IMR-90 (cell line): Measurements from ENCODE around the gene ADARB2. TPM values are rescaled to one million over a fixed set of nuclear protein-coding genes. Genes with fewer than 3 reads are reported as not detected.

Source experiments
- ATAC-seq: fragments of 200-7000 bp; cut with Tn5 transposase; 2 replicates; pipeline ENCODE4 v1.9.1; 2020; ENCODE audit warnings: low read depth, mild to moderate bottlenecking, moderate library complexity
- BruUV-seq: library from RNA; stranded (reverse); fragments of 400-500 nt; replicated peaks from 2 replicates; lab custom pipeline; 2021; lab: Mats Ljungman, UMichigan
- CTCF ChIA-PET: fragments of 300-600 bp; formaldehyde crosslinking; extraction: SDS; loops from one replicate; lab custom pipeline; 2021; ENCODE audit warnings: antibody characterized with exemption; lab: Yijun Ruan, JAX
- POLR2A ChIA-PET: fragments of 300-600 bp; sonication (Branson Sonifier 250); formaldehyde crosslinking; loops from one replicate; lab custom pipeline; 2022; ENCODE audit warnings: antibody characterized with exemption; ENCODE audit not compliant: unreplicated experiment; lab: Charles Lee
- DNase-seq: peaks from one replicate; pipeline ENCODE4 v3.0.0; 2013
- H2AFZ ChIP-seq: replicated peaks from 2 replicates; pipeline ENCODE3; 2013; ENCODE audit warnings: low read length, mild to moderate bottlenecking; ENCODE audit not compliant: poor library complexity
- H2AK5ac ChIP-seq: 2 replicates; pipeline ENCODE4 v1.6.1; 2013; ENCODE audit warnings: low read depth, low read length, inconsistent platforms
- H2AK9ac ChIP-seq: replicated peaks from 2 replicates; pipeline ENCODE3; 2013; ENCODE audit warnings: mild to moderate bottlenecking, low read depth, low read length, moderate library complexity; ENCODE audit not compliant: poor library complexity
- H2BK120ac ChIP-seq: 2 replicates; pipeline ENCODE4 v1.6.1; 2013; ENCODE audit warnings: low read depth, low read length, inconsistent platforms
- H2BK15ac ChIP-seq: 3 replicates; pipeline ENCODE4 v1.6.1; 2013; ENCODE audit warnings: low read depth, low read length, inconsistent platforms
- H2BK20ac ChIP-seq: 2 replicates; pipeline ENCODE4 v1.6.1; 2013; ENCODE audit warnings: low read depth, mild to moderate bottlenecking, inconsistent platforms, low read length, moderate library complexity
- H2BK5ac ChIP-seq: 2 replicates; pipeline ENCODE4 v1.6.1; 2013; ENCODE audit warnings: mild to moderate bottlenecking, low read depth, low read length, inconsistent platforms; ENCODE audit not compliant: poor library complexity, severe bottlenecking
- H3K14ac ChIP-seq: replicated peaks from 2 replicates; pipeline ENCODE4 v1.6.1; 2013; ENCODE audit warnings: low read depth, low read length, inconsistent platforms
- H3K18ac ChIP-seq: 2 replicates; pipeline ENCODE4 v1.6.1; 2013; ENCODE audit warnings: low read depth, low read length, control low read depth
- H3K23ac ChIP-seq: 2 replicates; pipeline ENCODE4 v1.6.1; 2013; ENCODE audit warnings: low read depth, low read length, inconsistent platforms
- H3K27ac ChIP-seq: 2 replicates; pipeline ENCODE4 v1.5.1; 2013; ENCODE audit warnings: mild to moderate bottlenecking, control low read depth, low read length; ENCODE audit not compliant: insufficient read depth
- H3K27me3 ChIP-seq: 2 replicates; pipeline ENCODE4 v1.6.1; 2013; ENCODE audit warnings: low read length; ENCODE audit not compliant: control insufficient read depth, insufficient read depth
- H3K36me3 ChIP-seq: 2 replicates; pipeline ENCODE4 v1.6.1; 2013; ENCODE audit warnings: low read length, mixed read lengths; ENCODE audit not compliant: control insufficient read depth, insufficient read depth
- H3K4ac ChIP-seq: 2 replicates; pipeline ENCODE4 v1.6.1; 2013; ENCODE audit warnings: low read depth, low read length, inconsistent platforms
- H3K4me1 ChIP-seq: 2 replicates; pipeline ENCODE4 v1.6.1; 2013; ENCODE audit warnings: low read length, mixed read lengths; ENCODE audit not compliant: control insufficient read depth, insufficient read depth
- H3K4me2 ChIP-seq: 2 replicates; pipeline ENCODE4 v1.6.1; 2013; ENCODE audit warnings: low read depth, mild to moderate bottlenecking, control low read depth, low read length, moderate library complexity
- H3K4me3 ChIP-seq: 2 replicates; pipeline ENCODE4 v1.5.1; 2013; ENCODE audit warnings: low read depth, mild to moderate bottlenecking, control low read depth, low read length, moderate library complexity; ENCODE audit not compliant: insufficient read depth
- H3K56ac ChIP-seq: 2 replicates; pipeline ENCODE4 v1.6.1; 2013; ENCODE audit warnings: low read length, inconsistent platforms; ENCODE audit not compliant: insufficient read depth; ENCODE audit errors: extremely low read depth
- H3K79me1 ChIP-seq, 2 experiments: 2 replicates each; pipeline ENCODE4 v1.6.1; 2013; ENCODE audit warnings: low read length in 2 of 2, inconsistent platforms in 1 of 2, low read depth in 1 of 2
- H3K9ac ChIP-seq: 2 replicates; pipeline ENCODE4 v1.6.1; 2013; ENCODE audit warnings: low read depth, low read length, control low read depth
- H3K9me1 ChIP-seq: 2 replicates; pipeline ENCODE4 v1.6.1; 2013; ENCODE audit warnings: low read length, inconsistent platforms; ENCODE audit not compliant: insufficient read depth
- H3K9me3 ChIP-seq: 2 replicates; pipeline ENCODE4 v1.6.1; 2013; ENCODE audit warnings: low read length; ENCODE audit not compliant: control insufficient read depth, insufficient read depth
- H4K20me1 ChIP-seq: 2 replicates; pipeline ENCODE4 v1.6.1; 2013; ENCODE audit warnings: low read length, inconsistent platforms; ENCODE audit not compliant: insufficient read depth
- H4K5ac ChIP-seq: 2 replicates; pipeline ENCODE4 v1.6.1; 2013; ENCODE audit warnings: mild to moderate bottlenecking, low read depth, low read length, control low read depth
- H4K8ac ChIP-seq, 2 experiments: 2 replicates each; pipeline ENCODE4 v1.6.1; 2013; ENCODE audit warnings: low read depth in 2 of 2, low read length in 2 of 2, control low read depth in 1 of 2, inconsistent platforms in 1 of 2
- H4K91ac ChIP-seq: 2 replicates; pipeline ENCODE4 v1.6.1; 2013; ENCODE audit warnings: low read depth, low read length, inconsistent platforms; ENCODE audit not compliant: insufficient read depth
- BHLHE40 ChIP-seq: fragments of 150-350 bp; IDR thresholded peaks from 2 replicates; pipeline ENCODE4 v1.6.1; 2016; ENCODE audit warnings: mild to moderate bottlenecking, low read depth, low read length
- CEBPB ChIP-seq: IDR thresholded peaks from 2 replicates; pipeline ENCODE4 v1.6.1; 2012; ENCODE audit warnings: low read depth, low read length, improper control_type of control experiment
- CHD1 ChIP-seq: IDR thresholded peaks from 2 replicates; pipeline ENCODE4 v1.6.1; 2012; ENCODE audit warnings: low read depth, low read length, improper control_type of control experiment
- CTCF ChIP-seq: conservative IDR thresholded peaks from 2 replicates; pipeline ENCODE4 v1.5.1; 2012; ENCODE audit warnings: mild to moderate bottlenecking, low read depth, low read length, improper control_type of control experiment
- FOS ChIP-seq: fragments of 150-350 bp; IDR thresholded peaks from 2 replicates; pipeline ENCODE4 v1.6.1; 2016; ENCODE audit warnings: low read depth, low read length
- MAFK ChIP-seq: IDR thresholded peaks from 2 replicates; pipeline ENCODE4 v1.6.1; 2012; ENCODE audit warnings: low read depth, low read length, improper control_type of control experiment
- MAZ ChIP-seq: IDR thresholded peaks from 2 replicates; pipeline ENCODE4 v1.6.1; 2012; ENCODE audit warnings: low read depth, mild to moderate bottlenecking, low read length, improper control_type of control experiment, moderate library complexity, borderline replicate concordance
- MXI1 ChIP-seq: IDR thresholded peaks from 2 replicates; pipeline ENCODE4 v1.6.1; 2012; ENCODE audit warnings: low read depth, mild to moderate bottlenecking, low read length, moderate library complexity, borderline replicate concordance
- NFE2L2 ChIP-seq: fragments of 150-350 bp; IDR thresholded peaks from 2 replicates; pipeline ENCODE4 v1.6.1; 2016; ENCODE audit warnings: low read depth, mild to moderate bottlenecking, low read length
- POLR2A ChIP-seq: IDR thresholded peaks from 2 replicates; pipeline ENCODE4 v1.6.1; 2012; ENCODE audit warnings: mild to moderate bottlenecking, low read depth, low read length
- RAD21 ChIP-seq: IDR thresholded peaks from 2 replicates; pipeline ENCODE4 v1.6.1; 2012; ENCODE audit warnings: low read length, improper control_type of control experiment
- RCOR1 ChIP-seq: IDR thresholded peaks from 2 replicates; pipeline ENCODE4 v1.6.1; 2012; ENCODE audit warnings: mild to moderate bottlenecking, low read length, improper control_type of control experiment; ENCODE audit not compliant: insufficient replicate concordance
- RFX5 ChIP-seq: IDR thresholded peaks from 2 replicates; pipeline ENCODE4 v1.8.0; 2012; ENCODE audit warnings: low read depth, mild to moderate bottlenecking, low read length, moderate library complexity
- SMC3 ChIP-seq: fragments of 150-350 bp; IDR thresholded peaks from 2 replicates; pipeline ENCODE4 v1.6.1; 2016; ENCODE audit warnings: low read depth, mild to moderate bottlenecking, antibody characterized with exemption, low read length, moderate library complexity
- USF2 ChIP-seq: fragments of 150-350 bp; IDR thresholded peaks from 2 replicates; pipeline ENCODE4 v1.6.1; 2017; ENCODE audit warnings: mild to moderate bottlenecking, antibody characterized with exemption, low read length, low read depth
- WGBS, 2 experiments: methylation state at CpG; one replicate each; pipeline versions ENCODE4 v1.1.5 to v1.1.7; 2013; ENCODE audit warnings: missing lambda C conversion rate in 2 of 2; ENCODE audit not compliant: insufficient read length in 1 of 2; ENCODE audit errors: extremely low coverage in 2 of 2; 5-methylcytosine and 5-hydroxymethylcytosine counted together
- dilution Hi-C: fragments of 300-500 bp; cut with HindIII; formaldehyde crosslinking; loops from one replicate; pipeline ENCODE4 v1.14.3; 2018; ENCODE audit warnings: low sequenced_read_pairs; ENCODE audit not compliant: unreplicated experiment
- in situ Hi-C: fragments of 300-500 bp; cut with MboI; formaldehyde crosslinking; loops from 3 replicates; pipeline ENCODE4 v1.14.3; 2019; ENCODE audit warnings: low sequenced_read_pairs, inconsistent platforms, mixed read lengths
- intact Hi-C: fragments of 100-400 bp; cut with micrococcal nuclease; formaldehyde crosslinking; loops from 2 replicates; pipeline ENCODE4 v1.10.0; 2022
- polyA plus RNA-seq, 3 experiments: library from polyadenylated mRNA; depleted of rRNA; stranded (reverse); fragments of >200 nt; gene quantifications; 2 replicates each; pipeline ENCODE4 v1.2.3, GENCODE V29; 2012; ENCODE audit warnings: low replicate concordance in 1 of 3
- total RNA-seq: library from RNA; depleted of rRNA; stranded (reverse); fragments of >200 nt; gene quantifications from 2 replicates; pipeline ENCODE4 v1.2.3, GENCODE V29; 2012
- TF ChIP-seq, protein P1 (sequence below): fragments of 150-350 bp; IDR thresholded peaks from 2 replicates; pipeline ENCODE4 v1.6.1; 2016; ENCODE audit warnings: low read depth, mild to moderate bottlenecking, low read length, moderate library complexity, borderline replicate concordance

Gene ADARB2
- total and polyA plus RNA-seq, 2 of the 4 experiments (the other 2 are of a cell fraction), result not detected

DNA sequence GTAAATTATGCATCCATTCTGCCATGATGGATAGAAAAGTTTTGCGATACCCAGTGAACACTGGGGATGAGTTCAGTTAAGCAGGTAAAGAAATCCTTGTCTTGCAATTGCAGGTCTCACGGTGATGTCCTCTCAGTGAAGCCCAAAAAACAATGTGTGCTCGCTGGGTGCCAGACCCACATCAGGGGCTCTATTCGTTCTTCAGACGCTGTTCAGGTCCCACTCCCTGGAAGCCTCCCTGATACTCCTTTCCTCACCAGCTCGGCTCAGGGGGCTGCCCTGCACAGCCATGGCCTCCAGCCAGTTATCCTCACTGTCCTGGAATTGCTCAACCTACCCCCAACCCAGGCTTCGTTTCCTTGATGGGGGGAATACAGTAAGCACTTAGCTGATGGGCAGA, 323.5 kb downstream of the ADARB2 start:
- no peak overlapping the region for H4K91ac ChIP-seq
- POLR2A ChIA-PET, result no interaction called here

More for the DNA sequence above, 323.5 kb downstream of the ADARB2 start:
- ATAC-seq (no peak), DNase-seq (no peak)
- no peaks in the 10 kb centered on the region for H4K20me1 ChIP-seq
- H3K14ac ChIP-seq, result no peak overlapping the region
- H3K36me3 ChIP-seq, result no peaks in the 10 kb centered on the region
- no peak overlapping the region for H2AK5ac ChIP-seq
- no peak overlapping the region for H2AK9ac ChIP-seq
- no peaks in the 10 kb centered on the region for H3K4me1 ChIP-seq
- CTCF ChIA-PET, result no interaction called here
- H2BK120ac ChIP-seq, result no peak overlapping the region
- no peak overlapping the region for H3K4me3 ChIP-seq
- H2BK15ac ChIP-seq, result no peak overlapping the region
- H3K79me1 ChIP-seq, result no peaks in the 10 kb centered on the region
- dilution Hi-C loops (no loop called here), intact Hi-C loops (no loop called here), in situ Hi-C loops (no loop called here)
- H3K9me3 ChIP-seq, result peaks cover 65% of the 10 kb centered on the region
- no peak overlapping the region for H2BK20ac ChIP-seq
- no peak overlapping the region for H3K56ac ChIP-seq
- no peak overlapping the region for H3K18ac ChIP-seq
- no peaks in the 10 kb centered on the region for H3K9me1 ChIP-seq
- H3K9ac ChIP-seq, result no peak overlapping the region
- no peak overlapping the region for H2AFZ ChIP-seq
- H4K5ac ChIP-seq, result no peak overlapping the region
- no peaks in the 10 kb centered on the region for H3K27me3 ChIP-seq
- no peak overlapping the region for H2BK5ac ChIP-seq
- BruUV-seq, result no TSS peak
- no peak overlapping the region for H3K27ac ChIP-seq
- no peak overlapping the region for H3K4me2 ChIP-seq
- 83% methylated on average over 2 of the region's 7 CpGs; no CpG with 5 or more reads in 1 of the 2 experiments for WGBS, 2 experiments
- TF ChIP-seq FOS (no peak), RCOR1 (no peak), MAZ (no peak), USF2 (no peak), CEBPB (no peak), RFX5 (no peak), POLR2A (no peak), MXI1 (no peak), BHLHE40 (no peak), MAFK (no peak), CTCF (no peak), SMC3 (no peak), CHD1 (no peak), RAD21 (no peak), NFE2L2 (no peak)
- TF ChIP-seq, protein P1, sequence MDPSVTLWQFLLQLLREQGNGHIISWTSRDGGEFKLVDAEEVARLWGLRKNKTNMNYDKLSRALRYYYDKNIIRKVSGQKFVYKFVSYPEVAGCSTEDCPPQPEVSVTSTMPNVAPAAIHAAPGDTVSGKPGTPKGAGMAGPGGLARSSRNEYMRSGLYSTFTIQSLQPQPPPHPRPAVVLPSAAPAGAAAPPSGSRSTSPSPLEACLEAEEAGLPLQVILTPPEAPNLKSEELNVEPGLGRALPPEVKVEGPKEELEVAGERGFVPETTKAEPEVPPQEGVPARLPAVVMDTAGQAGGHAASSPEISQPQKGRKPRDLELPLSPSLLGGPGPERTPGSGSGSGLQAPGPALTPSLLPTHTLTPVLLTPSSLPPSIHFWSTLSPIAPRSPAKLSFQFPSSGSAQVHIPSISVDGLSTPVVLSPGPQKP, result no peak
- H3K23ac ChIP-seq, result no peak overlapping the region
- H3K4ac ChIP-seq, result no peak overlapping the region
- no peak overlapping the region for H4K8ac ChIP-seq
